SK-N-SH (cell line): ENCODE data around the gene LRRC45. TPM values are rescaled to one million over a fixed set of nuclear protein-coding genes. Genes with fewer than 3 reads are reported as not detected.

Experiments used
- CTCF ChIA-PET: fragments of 300-600, 350-600 bp; formaldehyde crosslinking; extraction: SDS; loops from one replicate; lab custom pipeline; 2021; lab: Yijun Ruan, JAX
- POLR2A ChIA-PET: fragments of 350-600 bp; sonication (Branson Sonifier 250); formaldehyde crosslinking; extraction: SDS; loops from one replicate; lab custom pipeline; 2020; ENCODE audit warnings: antibody characterized with exemption, inconsistent platforms; lab: Yijun Ruan, JAX
- DNase-seq: peaks from one replicate; pipeline ENCODE4 v3.0.0; 2012
- H2AFZ ChIP-seq: fragments of 200-600 bp; sonication (generic); 2 replicates; pipeline ENCODE4 v1.8.1; 2016; ENCODE audit warnings: antibody characterized with exemption, mild to moderate bottlenecking, low read depth
- H3F3A ChIP-seq: fragments of 200-600 bp; sonication (generic); replicated peaks from 2 replicates; pipeline ENCODE3; 2016; ENCODE audit warnings: antibody characterized with exemption, mild to moderate bottlenecking; ENCODE audit not compliant: insufficient read depth
- H3K27ac ChIP-seq, 2 experiments: fragments of 200-500 bp in 1 of 2; fragments of 200-600 bp in 1 of 2; sonication (Bioruptor generic) in 1 of 2; sonication (generic), shearing (Covaris generic) in 1 of 2; 2 replicates each; pipeline versions ENCODE4 v1.5.1 to v1.6.1; 2014 to 2016; ENCODE audit warnings: low read depth in 2 of 2, inconsistent platforms in 1 of 2, low read length in 1 of 2, mild to moderate bottlenecking in 1 of 2, mixed read lengths in 1 of 2
- H3K27me3 ChIP-seq: fragments of 200-600 bp; sonication (generic), shearing (Covaris generic); 2 replicates; pipeline ENCODE4 v1.6.1; 2016; ENCODE audit warnings: mixed run types; ENCODE audit not compliant: insufficient read depth
- H3K36me3 ChIP-seq, 2 experiments: fragments of 200-500 bp in 1 of 2; fragments of 200-600 bp in 1 of 2; sonication (Bioruptor generic) in 1 of 2; sonication (generic) in 1 of 2; replicated peaks in 1 of 2; 2 replicates each; pipeline versions ENCODE3 to v1.5.1; 2014 to 2016; ENCODE audit warnings: low read length in 1 of 2, mild to moderate bottlenecking in 1 of 2; ENCODE audit not compliant: insufficient read depth in 2 of 2, control insufficient read depth in 1 of 2
- H3K4me1 ChIP-seq, 2 experiments: fragments of 200-500 bp in 1 of 2; fragments of 200-600 bp in 1 of 2; sonication (Bioruptor generic) in 1 of 2; sonication (generic), shearing (Covaris generic) in 1 of 2; 2 replicates each; pipeline versions ENCODE4 v1.5.1 to v1.6.1; 2014 to 2016; ENCODE audit warnings: low read depth in 1 of 2, low read length in 1 of 2, mixed run types in 1 of 2; ENCODE audit not compliant: insufficient read depth in 2 of 2, control insufficient read depth in 1 of 2
- H3K4me2 ChIP-seq: fragments of 200-600 bp; sonication (generic), shearing (Covaris generic); 2 replicates; pipeline ENCODE4 v1.6.1; 2017; ENCODE audit warnings: mixed run types
- H3K4me3 ChIP-seq, 2 experiments: fragments of 200-500 bp in 1 of 2; fragments of 200-600 bp in 1 of 2; sonication (Bioruptor generic) in 1 of 2; sonication (generic), shearing (Covaris generic) in 1 of 2; 2 replicates each; pipeline versions ENCODE4 v1.5.1 to v1.8.1; 2014 to 2016; ENCODE audit warnings: low read depth in 2 of 2, inconsistent platforms in 1 of 2, low read length in 1 of 2, mild to moderate bottlenecking in 1 of 2, mixed read lengths in 1 of 2, moderate library complexity in 1 of 2
- H3K79me2 ChIP-seq: fragments of 200-600 bp; sonication (generic); 2 replicates; pipeline ENCODE4 v1.8.1; 2017; ENCODE audit warnings: mild to moderate bottlenecking; ENCODE audit not compliant: insufficient read depth
- H3K9ac ChIP-seq: fragments of 200-600 bp; sonication (generic); 2 replicates; pipeline ENCODE4 v1.6.1; 2017; ENCODE audit warnings: mixed run types
- H3K9me2 ChIP-seq: fragments of 200-600 bp; sonication (generic); 2 replicates; pipeline ENCODE4 v1.6.1; 2017; ENCODE audit warnings: mixed run types
- H3K9me3 ChIP-seq: fragments of 200-600 bp; sonication (generic); 2 replicates; pipeline ENCODE4 v1.6.1; 2017; ENCODE audit warnings: mixed run types, mild to moderate bottlenecking, moderate library complexity
- H4K20me1 ChIP-seq: fragments of 200-600 bp; sonication (generic); 2 replicates; pipeline ENCODE4 v1.6.1; 2017; ENCODE audit warnings: mild to moderate bottlenecking, mixed run types; ENCODE audit not compliant: insufficient read depth
- FOSL2 ChIP-seq: IDR thresholded peaks from 2 replicates; pipeline ENCODE4 v1.4.0; 2012; ENCODE audit warnings: low read depth, mild to moderate bottlenecking, moderate library complexity, borderline replicate concordance
- FOXJ3 ChIP-seq: sonication (generic); formaldehyde crosslinking; IDR thresholded peaks from 2 replicates; pipeline ENCODE4 v1.5.1; 2020; ENCODE audit warnings: mild to moderate bottlenecking, missing genetic modification reagents
- FOXM1 ChIP-seq: IDR thresholded peaks from 2 replicates; pipeline ENCODE4 v1.4.0; 2012; ENCODE audit warnings: low read depth, mild to moderate bottlenecking
- GABPA ChIP-seq: IDR thresholded peaks from 2 replicates; pipeline ENCODE4 v1.4.0; 2012; ENCODE audit warnings: low read depth, mild to moderate bottlenecking
- GATA2 ChIP-seq: sonication (generic); formaldehyde crosslinking; IDR thresholded peaks from 2 replicates; pipeline ENCODE4 v1.5.0; 2020; ENCODE audit warnings: mild to moderate bottlenecking, missing genetic modification reagents
- MXI1 ChIP-seq: IDR thresholded peaks from 2 replicates; pipeline ENCODE4 v1.6.1; 2012; ENCODE audit warnings: mild to moderate bottlenecking, low read depth, low read length, improper control_type of control experiment
- RXRA ChIP-seq: IDR thresholded peaks from 2 replicates; pipeline ENCODE4 v1.4.0; 2012; ENCODE audit warnings: low read depth, mild to moderate bottlenecking, borderline replicate concordance
- SIN3A ChIP-seq: IDR thresholded peaks from 2 replicates; pipeline ENCODE4 v1.6.1; 2012; ENCODE audit warnings: low read depth, mild to moderate bottlenecking, low read length, moderate library complexity, borderline replicate concordance
- YY1 ChIP-seq: IDR thresholded peaks from 2 replicates; pipeline ENCODE4 v1.4.0; 2012; ENCODE audit warnings: low read depth, mild to moderate bottlenecking
- polyA plus RNA-seq, 3 experiments: library from polyadenylated mRNA; depleted of rRNA; stranded (reverse); fragments of >200 nt; gene quantifications; 2 replicates each; pipeline ENCODE4 v1.2.3, GENCODE V29; 2012
- TF ChIP-seq, protein P1 (sequence below): IDR thresholded peaks from 2 replicates; pipeline ENCODE4 v1.6.1; 2012; ENCODE audit warnings: mild to moderate bottlenecking, low read depth, low read length, moderate library complexity
- TF ChIP-seq, protein P2 (sequence below): fragments of 150-350 bp; IDR thresholded peaks from 2 replicates; pipeline ENCODE4 v1.6.1; 2017; ENCODE audit warnings: antibody characterized with exemption, low read length, low read depth, borderline replicate concordance
- TF ChIP-seq, protein P3 (sequence below): IDR thresholded peaks from 2 replicates; pipeline ENCODE4; 2012
- TF ChIP-seq, protein P4 (sequence below): IDR thresholded peaks from 2 replicates; pipeline ENCODE4 v1.4.0; 2012; ENCODE audit warnings: low read depth, borderline replicate concordance

LRRC45 gene
- polyA plus RNA-seq, 1 of the 3 experiments (the other 2 are of a cell fraction) = 31.5 TPM

DNA sequence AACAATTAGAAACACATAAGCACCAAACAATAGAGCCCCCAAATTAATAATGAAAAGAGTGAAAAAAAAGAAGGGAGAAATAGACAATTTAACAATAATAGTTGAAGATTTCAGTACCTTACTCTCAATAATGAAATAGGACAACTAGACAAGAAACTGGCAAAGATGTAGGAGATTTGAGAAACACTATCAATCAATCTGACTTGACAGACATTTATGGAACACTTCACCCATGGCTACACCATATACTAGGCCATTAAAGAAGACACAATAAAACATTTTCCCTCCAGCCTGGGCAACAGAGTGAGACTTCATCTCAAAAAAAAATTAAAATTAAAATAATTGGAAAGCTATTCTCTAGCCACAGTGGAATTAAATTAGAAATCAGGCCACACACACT lies 47.5 kb downstream of the LRRC45 start:
- no peak overlapping the region for H3K4me3 ChIP-seq
- H3K9me3 ChIP-seq = no peaks in the 10 kb centered on the region
- POLR2A ChIA-PET = interaction anchor here (0.7 to 1.8 kb wide), 2 partner anchors 10 to 109 kb away, joined by 3 to 4 read pairs; no protein-coding TSS in a partner anchor
- H2AFZ ChIP-seq = no peak overlapping the region; the same call in 1 of the 2 replicates
- H3K79me2 ChIP-seq = peaks cover 9% of the 10 kb centered on the region
- H4K20me1 ChIP-seq = no peaks in the 10 kb centered on the region
- no peak for DNase-seq
- CTCF ChIA-PET = interaction anchor here (1.3 to 4.1 kb wide), 5 partner anchors 21 to 50 kb away, joined by 3 to 15 read pairs (median 6); partner anchors contain the start of gene DCXR
- TF ChIP-seq, protein P1, sequence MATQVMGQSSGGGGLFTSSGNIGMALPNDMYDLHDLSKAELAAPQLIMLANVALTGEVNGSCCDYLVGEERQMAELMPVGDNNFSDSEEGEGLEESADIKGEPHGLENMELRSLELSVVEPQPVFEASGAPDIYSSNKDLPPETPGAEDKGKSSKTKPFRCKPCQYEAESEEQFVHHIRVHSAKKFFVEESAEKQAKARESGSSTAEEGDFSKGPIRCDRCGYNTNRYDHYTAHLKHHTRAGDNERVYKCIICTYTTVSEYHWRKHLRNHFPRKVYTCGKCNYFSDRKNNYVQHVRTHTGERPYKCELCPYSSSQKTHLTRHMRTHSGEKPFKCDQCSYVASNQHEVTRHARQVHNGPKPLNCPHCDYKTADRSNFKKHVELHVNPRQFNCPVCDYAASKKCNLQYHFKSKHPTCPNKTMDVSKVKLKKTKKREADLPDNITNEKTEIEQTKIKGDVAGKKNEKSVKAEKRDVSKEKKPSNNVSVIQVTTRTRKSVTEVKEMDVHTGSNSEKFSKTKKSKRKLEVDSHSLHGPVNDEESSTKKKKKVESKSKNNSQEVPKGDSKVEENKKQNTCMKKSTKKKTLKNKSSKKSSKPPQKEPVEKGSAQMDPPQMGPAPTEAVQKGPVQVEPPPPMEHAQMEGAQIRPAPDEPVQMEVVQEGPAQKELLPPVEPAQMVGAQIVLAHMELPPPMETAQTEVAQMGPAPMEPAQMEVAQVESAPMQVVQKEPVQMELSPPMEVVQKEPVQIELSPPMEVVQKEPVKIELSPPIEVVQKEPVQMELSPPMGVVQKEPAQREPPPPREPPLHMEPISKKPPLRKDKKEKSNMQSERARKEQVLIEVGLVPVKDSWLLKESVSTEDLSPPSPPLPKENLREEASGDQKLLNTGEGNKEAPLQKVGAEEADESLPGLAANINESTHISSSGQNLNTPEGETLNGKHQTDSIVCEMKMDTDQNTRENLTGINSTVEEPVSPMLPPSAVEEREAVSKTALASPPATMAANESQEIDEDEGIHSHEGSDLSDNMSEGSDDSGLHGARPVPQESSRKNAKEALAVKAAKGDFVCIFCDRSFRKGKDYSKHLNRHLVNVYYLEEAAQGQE = no peak
- TF ChIP-seq RXRA (no peak), GABPA (no peak), MXI1 (no peak), FOXM1 (no peak), FOSL2 (no peak), FOXJ3 (CRISPR knock-in tag) (no peak), GATA2 (CRISPR knock-in tag) (no peak), SIN3A (no peak), YY1 (no peak)
- TF ChIP-seq, protein P2, sequence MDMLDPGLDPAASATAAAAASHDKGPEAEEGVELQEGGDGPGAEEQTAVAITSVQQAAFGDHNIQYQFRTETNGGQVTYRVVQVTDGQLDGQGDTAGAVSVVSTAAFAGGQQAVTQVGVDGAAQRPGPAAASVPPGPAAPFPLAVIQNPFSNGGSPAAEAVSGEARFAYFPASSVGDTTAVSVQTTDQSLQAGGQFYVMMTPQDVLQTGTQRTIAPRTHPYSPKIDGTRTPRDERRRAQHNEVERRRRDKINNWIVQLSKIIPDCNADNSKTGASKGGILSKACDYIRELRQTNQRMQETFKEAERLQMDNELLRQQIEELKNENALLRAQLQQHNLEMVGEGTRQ = no peak
- TF ChIP-seq, protein P3, sequence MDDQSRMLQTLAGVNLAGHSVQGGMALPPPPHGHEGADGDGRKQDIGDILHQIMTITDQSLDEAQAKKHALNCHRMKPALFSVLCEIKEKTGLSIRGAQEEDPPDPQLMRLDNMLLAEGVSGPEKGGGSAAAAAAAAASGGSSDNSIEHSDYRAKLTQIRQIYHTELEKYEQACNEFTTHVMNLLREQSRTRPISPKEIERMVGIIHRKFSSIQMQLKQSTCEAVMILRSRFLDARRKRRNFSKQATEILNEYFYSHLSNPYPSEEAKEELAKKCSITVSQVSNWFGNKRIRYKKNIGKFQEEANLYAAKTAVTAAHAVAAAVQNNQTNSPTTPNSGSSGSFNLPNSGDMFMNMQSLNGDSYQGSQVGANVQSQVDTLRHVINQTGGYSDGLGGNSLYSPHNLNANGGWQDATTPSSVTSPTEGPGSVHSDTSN = no peak
- TF ChIP-seq, protein P4, sequence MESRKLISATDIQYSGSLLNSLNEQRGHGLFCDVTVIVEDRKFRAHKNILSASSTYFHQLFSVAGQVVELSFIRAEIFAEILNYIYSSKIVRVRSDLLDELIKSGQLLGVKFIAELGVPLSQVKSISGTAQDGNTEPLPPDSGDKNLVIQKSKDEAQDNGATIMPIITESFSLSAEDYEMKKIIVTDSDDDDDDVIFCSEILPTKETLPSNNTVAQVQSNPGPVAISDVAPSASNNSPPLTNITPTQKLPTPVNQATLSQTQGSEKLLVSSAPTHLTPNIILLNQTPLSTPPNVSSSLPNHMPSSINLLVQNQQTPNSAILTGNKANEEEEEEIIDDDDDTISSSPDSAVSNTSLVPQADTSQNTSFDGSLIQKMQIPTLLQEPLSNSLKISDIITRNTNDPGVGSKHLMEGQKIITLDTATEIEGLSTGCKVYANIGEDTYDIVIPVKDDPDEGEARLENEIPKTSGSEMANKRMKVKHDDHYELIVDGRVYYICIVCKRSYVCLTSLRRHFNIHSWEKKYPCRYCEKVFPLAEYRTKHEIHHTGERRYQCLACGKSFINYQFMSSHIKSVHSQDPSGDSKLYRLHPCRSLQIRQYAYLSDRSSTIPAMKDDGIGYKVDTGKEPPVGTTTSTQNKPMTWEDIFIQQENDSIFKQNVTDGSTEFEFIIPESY = no peak
- H3K36me3 ChIP-seq = no peaks in the 10 kb centered on the region
- no peak overlapping the region for H3K27ac ChIP-seq
- H3K4me2 ChIP-seq = no peak overlapping the region
- H3K4me1 ChIP-seq = peaks cover 5% of the 10 kb centered on the region in 2 experiments; a peak in 2 of 4 replicates
- H3K27me3 ChIP-seq = no peaks in the 10 kb centered on the region
- H3K9ac ChIP-seq = no peak overlapping the region
- no peaks in the 10 kb centered on the region for H3K9me2 ChIP-seq
- peaks cover 14% of the 10 kb centered on the region for H3F3A ChIP-seq
